Activated CD4-positive, alpha-beta T cell treated with anti-CD3 and anti-CD28 coated beads for 4 hours (primary cell): Measurements from ENCODE around the gene GPATCH1.
"Not testable (repeated sequence)": the region's sequence is repeated elsewhere in the genome, so short reads cannot be mapped to it uniquely, and the experiment has no call there.

Source experiments
- DNase-seq, 2 donors: peaks; one replicate each; pipeline ENCODE4 v3.0.0-alpha.2; 2020

GPATCH1 gene, protein sequence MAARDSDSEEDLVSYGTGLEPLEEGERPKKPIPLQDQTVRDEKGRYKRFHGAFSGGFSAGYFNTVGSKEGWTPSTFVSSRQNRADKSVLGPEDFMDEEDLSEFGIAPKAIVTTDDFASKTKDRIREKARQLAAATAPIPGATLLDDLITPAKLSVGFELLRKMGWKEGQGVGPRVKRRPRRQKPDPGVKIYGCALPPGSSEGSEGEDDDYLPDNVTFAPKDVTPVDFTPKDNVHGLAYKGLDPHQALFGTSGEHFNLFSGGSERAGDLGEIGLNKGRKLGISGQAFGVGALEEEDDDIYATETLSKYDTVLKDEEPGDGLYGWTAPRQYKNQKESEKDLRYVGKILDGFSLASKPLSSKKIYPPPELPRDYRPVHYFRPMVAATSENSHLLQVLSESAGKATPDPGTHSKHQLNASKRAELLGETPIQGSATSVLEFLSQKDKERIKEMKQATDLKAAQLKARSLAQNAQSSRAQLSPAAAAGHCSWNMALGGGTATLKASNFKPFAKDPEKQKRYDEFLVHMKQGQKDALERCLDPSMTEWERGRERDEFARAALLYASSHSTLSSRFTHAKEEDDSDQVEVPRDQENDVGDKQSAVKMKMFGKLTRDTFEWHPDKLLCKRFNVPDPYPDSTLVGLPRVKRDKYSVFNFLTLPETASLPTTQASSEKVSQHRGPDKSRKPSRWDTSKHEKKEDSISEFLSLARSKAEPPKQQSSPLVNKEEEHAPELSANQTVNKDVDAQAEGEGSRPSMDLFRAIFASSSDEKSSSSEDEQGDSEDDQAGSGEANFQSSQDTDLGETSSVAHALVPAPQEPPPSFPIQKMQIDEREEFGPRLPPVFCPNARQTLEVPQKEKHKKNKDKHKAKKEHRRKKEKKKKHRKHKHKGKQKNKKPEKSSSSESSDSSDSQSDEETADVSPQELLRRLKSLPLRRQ

DNA sequence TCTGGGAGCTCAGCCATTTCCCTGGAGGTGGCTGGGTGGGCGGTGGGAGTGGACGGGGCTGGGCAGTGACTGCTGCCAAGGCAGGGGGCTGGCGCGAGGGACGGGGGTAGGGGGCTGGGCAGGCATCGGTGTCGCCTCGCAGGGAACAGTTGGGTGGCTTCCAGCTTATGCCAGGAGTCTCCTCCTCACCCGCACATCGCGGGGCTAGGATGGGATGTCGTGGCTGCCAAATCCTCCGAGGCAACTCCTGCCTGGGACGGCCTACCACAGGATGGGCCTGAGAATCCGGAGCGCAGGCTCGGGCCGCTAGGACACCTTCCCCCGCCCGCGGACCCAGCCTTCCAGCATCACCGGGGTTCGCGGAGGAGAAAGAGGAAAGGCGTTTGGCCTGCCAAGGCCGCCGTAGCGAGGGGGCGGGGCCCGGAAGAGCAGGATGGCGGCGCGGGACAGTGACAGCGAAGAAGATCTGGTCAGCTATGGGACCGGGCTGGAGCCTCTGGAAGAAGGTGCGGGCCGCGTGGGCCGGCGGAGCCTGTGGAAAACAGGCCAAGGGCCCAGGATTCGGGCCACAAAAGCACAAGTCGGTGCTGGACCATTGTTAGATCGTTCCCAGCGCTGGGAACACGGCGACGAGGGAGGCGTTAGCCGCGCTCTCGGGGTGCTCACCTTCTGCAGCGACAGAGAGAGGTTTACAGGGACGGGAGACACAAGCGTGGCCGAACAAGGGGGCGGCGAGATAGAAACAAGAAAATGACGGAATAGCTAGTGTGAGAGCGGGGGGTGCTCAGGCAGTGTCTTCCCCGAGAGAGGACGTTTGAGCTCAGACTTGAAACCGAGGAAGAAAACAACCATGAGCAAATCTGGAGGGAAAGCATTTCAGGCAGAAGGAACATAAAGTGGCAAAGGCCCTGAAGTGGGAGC lies at the start of gene GPATCH1:
GPATCH1 (plus strand) TSS at position 421 of the 921 bp plus-strand sequence; CDS start at position 434, 13 bp downstream.
- peak; percentile 76 to 79 for DNase-seq

DNA sequence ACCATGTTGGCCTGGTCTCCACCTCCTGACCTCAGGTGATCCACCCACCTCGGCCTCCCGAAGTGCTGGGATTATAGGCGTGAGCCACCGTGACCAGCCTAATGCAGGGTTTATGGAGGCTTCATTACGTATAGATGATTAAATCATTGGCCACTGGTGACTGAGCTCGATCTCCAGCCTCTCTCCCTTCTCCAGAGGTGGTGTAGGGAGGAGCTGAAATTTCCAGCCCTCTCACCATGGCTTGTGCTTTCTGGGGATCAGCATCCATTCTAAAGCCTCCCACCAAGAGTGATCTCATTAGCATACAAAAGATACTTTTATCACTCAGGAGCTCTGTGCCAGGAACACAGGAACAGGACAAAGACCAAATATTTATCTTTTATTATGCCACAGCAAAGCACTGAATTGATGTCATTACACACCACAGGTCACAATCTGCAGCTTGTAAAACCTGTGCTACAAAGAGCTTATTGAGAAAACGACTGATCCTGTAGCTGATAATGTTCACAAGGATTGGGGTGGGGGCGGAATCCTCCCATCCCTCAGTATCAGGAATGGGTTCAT lies 48.7 kb upstream of the GPATCH1 start:
- DNase-seq = no peak

DNA sequence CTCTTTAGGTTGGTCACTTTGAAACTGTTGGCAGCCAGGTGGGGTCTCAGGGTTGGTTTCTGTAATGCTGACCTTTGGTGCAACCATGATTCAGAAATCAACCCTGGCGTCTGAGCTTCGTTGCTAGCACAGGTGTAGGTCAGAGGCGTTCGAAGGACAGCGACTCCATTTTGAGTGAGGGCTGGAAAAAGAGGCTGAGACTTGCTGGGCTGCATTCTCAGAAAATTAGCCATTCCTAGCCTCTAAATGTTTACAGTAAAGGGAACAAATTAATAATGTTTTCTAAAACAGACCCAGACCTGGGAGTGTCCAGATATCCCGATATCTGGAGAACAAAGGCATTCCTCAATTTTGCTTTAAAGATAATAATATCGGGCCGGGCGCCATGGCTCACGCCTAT lies 45.5 kb upstream of the GPATCH1 start:
- no peak for DNase-seq

DNA sequence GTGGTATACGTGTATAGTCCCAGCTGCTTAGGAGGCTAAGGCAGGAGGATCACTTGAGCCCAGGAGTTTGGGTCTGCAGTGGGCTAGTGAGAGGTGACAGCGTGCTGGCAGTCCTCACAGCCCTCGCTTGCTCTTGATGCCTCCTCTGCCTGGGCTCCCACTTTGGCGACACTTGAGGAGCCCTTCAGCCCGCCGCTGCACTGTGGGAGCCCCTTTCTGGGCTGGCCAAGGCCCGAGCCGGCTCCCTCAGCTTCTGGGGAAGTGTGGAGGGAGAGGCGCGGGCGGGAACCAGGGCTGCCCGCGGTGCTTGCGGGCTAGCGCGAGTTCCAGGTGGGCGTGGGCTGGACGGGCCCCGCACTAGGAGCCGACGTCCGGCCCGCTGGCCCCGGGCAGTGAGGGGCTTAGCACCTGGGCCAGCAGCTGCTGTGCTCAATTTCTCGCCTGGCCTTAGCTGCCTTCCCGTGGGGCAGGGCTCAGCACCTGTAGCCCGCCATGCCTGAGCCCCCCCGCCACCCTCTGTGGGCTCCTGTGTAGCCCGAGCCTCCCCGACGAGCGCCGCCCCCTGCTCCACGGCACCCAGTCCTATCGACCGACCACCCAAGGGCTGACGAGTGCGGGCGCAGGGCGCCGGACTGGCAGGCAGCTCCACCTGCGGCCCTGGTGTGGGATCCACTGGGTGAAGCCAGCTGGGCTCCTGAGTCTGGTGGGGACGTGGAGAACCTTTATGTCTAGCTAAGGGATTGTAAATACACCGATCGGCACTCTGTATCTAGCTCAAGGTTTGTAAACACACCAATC lies 44.4 kb upstream of the GPATCH1 start:
- not testable (repeated sequence) for DNase-seq

DNA sequence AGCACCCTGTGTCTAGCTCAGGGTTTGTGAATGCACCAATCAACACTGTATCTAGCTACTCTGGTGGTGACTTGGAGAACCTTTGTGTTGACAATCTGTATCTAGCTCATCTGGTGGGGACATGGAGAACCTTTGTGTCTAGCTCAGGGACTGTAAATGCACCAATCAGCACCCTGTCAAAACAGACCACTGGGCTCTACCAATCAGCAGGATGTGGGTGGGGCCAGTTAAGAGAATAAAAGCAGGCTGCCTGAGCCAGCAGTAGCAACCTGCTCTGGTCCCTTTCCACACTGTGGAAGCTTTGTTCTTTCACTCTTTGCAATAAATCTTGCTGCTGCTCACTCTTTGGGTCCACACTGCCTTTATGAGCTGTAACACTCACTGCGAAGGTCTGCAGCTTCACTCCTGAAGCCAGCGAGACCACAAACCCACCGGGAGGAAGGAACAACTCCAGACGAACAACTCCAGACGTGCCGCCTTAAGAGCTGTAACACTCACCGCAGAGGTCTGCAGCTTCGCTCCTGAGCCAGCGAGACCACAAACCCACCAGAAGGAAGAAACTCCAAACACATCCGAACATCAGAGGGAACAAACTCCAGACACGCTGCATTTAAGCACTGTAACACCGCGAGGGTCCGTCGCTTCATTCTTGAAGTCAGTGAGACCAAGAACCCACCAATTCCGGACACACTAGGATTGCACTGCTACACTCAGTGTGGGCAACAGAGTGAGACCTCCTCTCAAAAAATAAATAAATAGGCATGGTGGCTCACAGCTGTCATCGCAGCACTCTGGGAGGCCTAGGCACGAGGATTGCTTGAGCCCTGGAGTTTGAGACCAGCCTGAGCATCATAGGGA lies 43.6 kb upstream of the GPATCH1 start:
- not testable (repeated sequence) for DNase-seq

DNA sequence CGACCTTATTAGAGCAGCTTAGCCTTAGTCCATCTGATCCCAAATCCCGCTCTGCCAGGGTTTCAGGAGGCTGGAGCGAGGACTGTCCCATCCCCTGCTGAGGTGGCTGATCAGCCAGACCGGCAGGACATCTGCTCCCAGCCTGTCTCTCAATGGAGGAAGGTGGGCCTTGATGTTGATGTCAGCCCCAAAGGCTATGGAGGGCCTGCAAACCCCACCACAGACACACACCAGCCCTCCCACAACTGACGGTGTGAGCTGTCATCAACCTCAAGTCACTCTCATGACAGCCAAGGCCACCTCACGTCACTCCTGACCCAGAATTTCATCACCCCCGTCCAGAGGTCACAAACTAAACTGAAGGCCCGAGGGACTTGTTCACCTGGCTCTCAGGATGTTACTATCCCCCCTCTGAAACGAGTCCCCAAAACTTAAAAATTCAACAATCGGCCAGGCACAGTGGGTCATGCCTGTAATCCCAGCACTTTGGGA lies 41.8 kb upstream of the GPATCH1 start:
- no peak for DNase-seq

DNA sequence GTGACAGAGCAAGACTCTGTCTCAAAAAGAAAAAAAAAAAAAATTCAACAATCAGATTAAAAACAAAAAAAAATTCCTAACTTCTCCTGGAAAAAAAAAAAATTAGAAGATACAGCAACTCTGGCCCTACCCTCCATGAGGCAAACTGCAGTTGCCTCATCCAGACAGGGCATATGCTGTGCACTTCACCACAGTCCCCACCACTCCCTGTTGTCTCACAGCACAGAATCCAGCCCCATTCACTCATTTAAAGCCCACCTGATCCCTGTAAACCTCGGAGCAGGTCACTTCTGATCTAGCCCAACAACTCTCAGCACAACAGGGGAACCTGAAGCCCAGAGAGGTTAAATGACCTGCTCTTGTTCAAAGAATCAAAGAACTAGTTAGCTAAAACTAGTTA lies 41.2 kb upstream of the GPATCH1 start:
- no peak for DNase-seq

DNA sequence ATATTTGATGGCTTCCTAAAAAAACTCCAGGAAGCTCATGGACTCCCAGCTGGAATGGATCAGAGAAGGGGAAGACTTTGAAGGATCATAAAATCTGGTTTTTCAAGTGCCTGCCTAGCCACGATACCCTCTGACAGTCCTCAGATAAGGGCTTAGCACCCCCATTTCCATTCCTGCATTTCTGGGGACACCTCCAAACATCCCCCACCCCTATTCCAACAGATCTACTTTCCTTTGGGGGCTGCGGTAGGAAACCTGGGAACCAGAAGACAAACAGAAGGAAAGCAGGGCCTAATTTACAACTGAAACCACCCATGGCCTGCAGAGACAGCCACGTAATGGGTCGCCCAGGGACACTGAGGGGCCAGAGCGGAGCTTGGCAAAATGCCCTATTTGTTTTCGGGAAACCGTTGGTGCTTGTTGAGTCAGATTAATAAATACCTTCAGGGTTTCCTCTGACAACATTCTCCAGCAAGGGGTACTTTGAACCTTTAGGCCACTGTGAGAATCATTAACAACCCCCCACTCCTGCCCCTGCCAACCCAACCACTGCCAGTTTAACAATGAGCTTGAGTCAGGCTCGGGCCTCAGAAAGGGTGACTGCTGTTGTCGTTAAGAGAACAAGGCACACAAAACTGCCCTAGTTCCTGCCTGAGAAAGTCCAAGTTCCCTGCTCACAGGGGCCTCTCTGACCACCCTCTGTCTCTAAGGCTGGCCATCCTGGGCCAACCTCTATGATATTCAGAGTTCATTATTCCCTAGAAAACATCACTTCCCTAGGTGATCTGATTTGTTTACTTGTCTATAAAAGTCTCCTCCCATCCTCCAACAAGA lies 39.8 kb upstream of the GPATCH1 start:
- DNase-seq = no peak

DNA sequence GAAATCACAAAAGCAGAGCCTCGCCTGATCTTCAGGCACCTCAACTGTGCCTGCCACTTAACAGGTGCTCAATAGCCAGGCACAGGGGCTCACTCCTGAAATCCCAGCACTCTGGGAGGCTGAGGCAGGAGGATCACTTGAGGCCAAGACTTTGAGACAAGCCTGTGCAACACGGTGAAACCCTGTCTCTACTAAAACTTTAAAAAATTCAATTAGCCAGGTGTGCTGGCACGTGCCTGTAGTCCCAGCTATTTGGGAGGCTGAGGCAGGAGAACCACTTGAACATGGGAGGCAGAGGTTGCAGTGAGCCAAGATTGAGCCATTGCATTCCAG lies 39.2 kb upstream of the GPATCH1 start:
- not testable (repeated sequence) for DNase-seq

DNA sequence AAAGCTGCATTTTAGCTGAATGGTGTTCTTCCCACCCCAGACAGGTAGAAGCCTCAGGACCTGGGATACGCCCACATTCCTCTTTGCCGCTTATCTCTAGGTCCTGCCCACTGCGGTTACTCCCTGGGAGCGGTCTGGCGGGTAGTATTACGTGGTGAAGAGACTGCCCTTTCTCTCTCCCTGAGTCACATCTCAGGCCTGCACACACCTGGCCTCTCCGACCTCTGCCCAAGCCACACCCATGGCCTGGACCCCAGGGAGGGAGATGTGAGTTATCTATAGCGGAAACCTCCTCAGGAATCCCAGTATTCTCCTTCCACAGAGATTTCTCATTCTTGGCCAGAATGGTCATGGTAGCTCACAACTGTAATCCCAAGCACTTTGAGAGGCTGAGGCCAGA lies 33.6 kb upstream of the GPATCH1 start:
- DNase-seq = no peak

DNA sequence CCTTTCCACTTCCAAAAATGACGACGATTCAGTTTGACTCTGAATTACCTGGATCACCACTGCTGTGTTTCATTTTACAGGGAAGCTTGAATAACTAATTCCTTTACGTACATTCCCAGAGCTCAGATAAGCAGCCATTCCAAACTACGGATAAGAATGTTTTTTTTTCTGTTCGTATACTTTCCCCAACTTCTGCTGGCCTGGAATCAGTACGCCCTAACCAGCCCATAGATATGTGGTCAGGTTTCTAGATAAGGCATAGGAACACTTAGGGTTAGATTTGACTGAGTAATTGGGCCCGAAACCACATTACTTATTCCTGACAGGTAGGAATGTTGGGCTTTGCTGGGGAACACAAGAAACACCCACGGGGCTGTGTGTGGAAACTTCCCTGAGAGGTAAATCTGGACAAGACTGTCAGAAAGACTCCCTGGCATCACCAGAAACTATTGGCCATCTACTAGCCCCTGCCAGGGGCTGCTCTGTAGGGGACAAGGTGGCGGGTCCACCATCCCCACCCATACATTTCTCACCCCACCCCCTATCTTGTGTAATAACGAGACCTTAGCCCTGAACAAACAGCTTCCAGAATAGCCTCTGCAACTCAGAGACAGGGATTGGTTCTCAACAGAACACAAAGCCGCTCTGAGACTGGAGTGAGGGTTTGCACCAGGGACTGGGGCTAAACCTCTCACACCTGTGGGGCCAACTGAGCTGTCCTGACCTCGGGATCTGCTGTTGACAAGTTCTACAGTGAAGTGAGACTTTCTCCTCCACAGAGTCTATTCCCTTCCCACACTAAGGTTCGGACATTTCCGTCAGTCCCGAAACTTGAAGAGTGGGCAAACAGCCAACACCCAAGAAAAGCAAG lies 31.9 kb upstream of the GPATCH1 start:
- DNase-seq = no peak

DNA sequence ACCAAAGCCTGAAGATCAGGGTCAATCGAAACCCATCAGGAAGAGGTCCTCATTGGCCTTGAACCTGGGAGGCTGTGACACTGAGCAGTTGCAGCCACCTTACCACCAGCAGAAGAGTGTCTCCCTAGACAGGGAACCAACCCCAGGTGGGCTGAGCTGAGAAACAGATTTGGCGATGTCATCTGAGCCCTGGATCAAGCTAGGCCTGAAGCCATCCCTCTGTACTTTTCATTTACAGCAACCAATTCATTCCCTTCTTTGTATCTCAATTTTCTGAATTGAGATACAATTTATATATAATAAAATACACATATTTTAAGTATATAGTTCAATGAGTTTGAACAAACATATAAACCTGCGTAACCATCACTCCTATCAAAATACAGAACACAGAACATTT lies 30.9 kb upstream of the GPATCH1 start:
- DNase-seq = no peak

DNA sequence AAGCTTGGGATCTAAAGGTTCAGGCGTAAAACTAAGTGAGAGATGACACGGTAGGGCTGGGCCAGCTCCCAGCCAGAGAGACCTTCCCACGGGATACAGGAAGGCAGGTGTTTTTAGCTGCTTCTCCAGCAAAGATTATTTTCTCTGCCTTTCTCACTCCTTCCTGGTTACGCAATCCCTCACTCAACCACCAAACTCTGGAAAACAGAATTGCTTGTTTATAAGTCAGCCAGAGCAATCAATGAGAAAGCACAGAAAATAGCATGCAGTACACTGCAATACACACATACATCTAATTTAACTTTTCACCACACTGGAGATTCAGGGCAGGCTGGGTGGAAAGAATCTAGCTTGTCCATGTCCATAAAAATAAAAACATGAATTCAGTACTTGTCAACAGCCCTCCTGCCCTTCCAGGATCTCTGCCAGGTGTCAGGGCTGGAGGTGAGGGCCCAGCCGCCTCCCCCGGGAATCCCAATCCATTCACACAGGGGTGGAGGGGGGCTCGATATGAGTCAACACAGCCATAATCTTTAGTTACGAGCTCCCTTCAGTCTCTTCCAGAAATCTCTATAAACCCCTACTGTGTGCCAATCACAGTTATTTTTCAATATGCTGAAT lies 28.5 kb upstream of the GPATCH1 start:
- DNase-seq = no peak

DNA sequence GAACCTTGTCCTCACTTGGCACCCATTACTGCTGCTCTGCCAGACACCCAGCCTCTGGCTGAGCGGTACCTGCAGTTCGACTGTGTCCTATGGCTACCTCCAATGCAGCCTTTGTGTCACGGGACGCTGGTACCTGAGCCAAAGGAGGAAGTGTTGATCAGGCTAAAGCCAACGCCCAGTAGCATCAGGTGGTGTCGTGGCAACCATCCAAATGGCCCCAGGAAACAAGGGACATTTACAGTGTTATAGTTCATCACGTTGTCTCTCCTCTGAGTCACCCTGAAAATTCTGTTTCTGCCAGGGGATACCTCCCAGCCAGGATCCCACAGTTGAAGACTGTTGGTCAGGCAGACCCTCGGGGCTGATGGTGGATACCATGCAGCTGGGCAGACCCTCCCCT lies 26.4 kb upstream of the GPATCH1 start:
- no peak for DNase-seq

DNA sequence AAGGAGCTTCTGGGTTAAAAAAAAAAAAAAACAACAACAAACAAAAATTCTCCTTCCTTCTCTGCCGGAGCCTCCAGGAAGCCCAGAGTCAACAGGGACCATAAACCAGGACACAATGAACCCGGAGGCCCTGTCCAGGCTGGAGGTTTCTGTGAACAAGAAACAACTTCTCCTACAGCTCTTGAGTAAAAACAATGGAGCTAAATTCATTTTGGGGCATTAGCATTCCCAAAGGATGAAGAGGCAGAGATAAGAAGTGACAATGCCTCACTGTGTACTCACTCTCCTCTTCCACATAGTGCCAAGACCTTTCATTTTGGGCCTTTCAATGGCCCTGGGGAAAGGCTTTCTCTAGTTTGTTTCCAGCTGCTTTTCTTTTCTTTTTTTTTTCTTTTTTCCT lies 25.3 kb upstream of the GPATCH1 start:
- no peak for DNase-seq

DNA sequence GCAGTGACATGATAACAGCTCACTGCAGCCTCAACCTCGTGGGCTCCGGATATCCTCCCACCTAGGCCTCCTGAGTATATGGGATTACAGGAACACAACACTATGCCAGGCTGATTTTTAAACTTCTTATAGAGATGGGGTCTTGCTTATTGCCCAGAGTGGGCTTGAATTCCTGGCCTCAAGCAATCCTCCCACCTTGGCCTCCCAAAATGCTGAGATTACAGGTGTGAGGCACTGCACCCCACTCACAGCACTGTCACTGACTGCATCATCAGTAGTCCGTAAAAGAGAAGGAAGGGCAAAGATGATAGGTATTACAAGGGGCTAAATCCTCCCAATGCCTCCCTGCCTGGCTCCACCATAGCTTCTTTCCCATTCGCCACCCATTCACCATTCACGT lies 20.4 kb upstream of the GPATCH1 start:
- no peak for DNase-seq

DNA sequence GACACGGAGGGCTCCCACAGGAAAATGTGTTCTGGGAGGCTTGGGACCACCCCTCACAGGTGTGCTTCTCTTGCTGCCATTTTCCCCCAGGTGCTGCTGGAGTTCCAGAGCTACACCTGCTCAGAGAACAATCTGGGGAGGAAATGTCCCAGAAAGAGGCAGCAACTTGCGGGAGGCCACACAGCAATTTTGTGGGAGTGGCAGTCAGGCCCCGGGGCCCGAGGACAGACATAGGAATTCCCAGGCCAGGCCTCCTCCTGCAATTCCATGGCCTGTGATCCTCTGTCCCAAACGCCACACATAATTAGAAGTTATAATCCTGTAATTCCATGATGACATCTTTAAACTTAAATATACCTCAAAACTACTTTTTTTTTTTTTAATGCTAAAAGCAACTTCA lies 18.1 kb upstream of the GPATCH1 start:
- DNase-seq = no peak

DNA sequence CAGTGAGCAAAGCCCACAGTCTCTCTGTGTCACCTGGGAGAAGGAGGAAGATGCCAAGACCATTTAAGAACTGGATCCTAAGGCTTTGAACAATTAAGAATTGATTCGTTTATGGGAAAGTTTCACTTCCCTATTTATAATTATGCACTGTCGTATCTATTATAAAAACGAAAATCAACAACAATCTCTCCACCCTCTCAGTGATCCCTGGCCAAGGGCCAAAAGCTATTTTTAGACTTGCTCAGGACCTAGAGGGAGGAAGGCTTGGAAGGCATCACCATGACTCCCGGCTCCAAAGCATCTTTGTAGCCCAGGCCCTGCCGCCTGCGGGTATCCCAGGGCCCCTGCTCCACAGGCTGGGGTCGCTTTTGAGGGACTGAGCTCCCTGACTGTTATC lies 17.6 kb upstream of the GPATCH1 start:
- DNase-seq = no peak
